G401.6 (cell line): ENCODE results near the gene SUOX.
"Not testable (repeated sequence)": the region's sequence is repeated elsewhere in the genome, so short reads cannot be mapped to it uniquely, and the experiment has no call there.

Experiments
- FAIRE-seq: peaks from 2 replicates; lab custom pipeline; 2012; peaks lifted over from hg19 to GRCh38; lab: Jason Lieb, UNC

The SUOX gene

DNA sequence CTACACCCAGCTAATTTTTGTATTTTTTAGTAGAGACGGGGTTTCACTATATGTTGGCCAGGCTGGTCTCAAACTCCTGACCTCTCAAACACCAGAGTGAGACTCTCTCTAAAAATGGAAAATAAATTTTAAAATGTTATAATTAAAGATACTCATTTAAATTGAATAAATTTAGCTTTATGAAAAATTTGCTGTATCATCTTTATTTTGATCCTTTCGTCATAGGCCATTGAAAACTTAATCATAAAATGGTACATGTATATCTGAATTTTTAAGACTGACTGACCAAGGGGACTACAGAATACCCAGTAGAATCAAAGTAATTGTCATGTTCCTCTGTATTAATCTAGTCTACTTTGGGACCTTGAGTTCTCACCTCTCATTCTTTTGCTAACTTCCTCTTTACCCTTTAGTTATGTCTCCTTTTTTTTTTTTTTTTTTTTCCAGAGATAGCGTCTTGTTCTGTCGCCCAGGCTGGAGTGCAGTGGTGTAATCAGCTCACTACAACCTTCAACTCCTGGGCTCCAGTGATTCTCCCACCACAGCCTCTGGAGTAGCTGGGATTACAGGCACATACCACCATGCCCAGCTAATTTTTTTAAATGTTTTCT lies 13.7 kb upstream of the SUOX start:
- no peak for FAIRE-seq

- FAIRE-seq = no peak
These were observed 12.2 kb upstream of the SUOX start for GRCh38 chr12:55984861-55985260.

GRCh38 chr12:55985341-55985740 lies 11.7 kb upstream of the SUOX start:
- no peak for FAIRE-seq

- FAIRE-seq = not testable (repeated sequence)
These were observed 11.1 kb upstream of the SUOX start for GRCh38 chr12:55985976-55986375.

- no peak for FAIRE-seq
These were observed 6.0 kb upstream of the SUOX start for GRCh38 chr12:55991110-55991509.

- no peak for FAIRE-seq
These were observed 3.7 kb upstream of the SUOX start for GRCh38 chr12:55993230-55993853.

- FAIRE-seq = no peak
These were observed 1.7 kb upstream of the SUOX start for GRCh38 chr12:55995366-55995765.

DNA sequence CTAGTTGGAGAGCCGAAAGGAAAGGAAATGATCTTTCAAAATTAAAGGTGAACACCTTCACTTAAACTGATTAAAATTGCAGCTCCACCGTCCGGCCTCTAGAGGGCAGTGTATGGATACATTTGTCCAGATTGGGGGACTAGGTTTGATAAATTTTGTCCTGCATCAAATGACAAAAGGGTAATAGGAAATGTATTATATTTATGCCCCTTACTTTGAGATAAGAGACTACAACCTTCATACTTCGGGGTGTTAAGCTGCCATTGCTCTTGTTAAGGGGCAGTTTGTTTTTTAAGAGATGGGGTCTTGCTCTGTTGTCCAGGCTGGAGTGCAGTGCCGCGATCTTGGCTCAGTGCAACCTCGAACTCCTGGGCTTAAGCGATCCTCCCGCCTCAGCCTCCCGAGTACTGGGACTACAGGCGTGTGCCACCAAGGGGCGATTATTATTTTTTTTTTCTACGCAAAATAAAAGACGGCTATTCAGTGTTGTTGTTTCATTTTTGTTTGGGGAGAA lies 818 bp upstream of the SUOX start:
- FAIRE-seq = peak; percentile 92

- FAIRE-seq = no peak
These were observed 421 bp downstream of the SUOX start for GRCh38 chr12:55997535-55997859.

- FAIRE-seq = not testable (repeated sequence)
These were observed 2.4 kb downstream of the SUOX start for GRCh38 chr12:55999522-55999921.

DNA sequence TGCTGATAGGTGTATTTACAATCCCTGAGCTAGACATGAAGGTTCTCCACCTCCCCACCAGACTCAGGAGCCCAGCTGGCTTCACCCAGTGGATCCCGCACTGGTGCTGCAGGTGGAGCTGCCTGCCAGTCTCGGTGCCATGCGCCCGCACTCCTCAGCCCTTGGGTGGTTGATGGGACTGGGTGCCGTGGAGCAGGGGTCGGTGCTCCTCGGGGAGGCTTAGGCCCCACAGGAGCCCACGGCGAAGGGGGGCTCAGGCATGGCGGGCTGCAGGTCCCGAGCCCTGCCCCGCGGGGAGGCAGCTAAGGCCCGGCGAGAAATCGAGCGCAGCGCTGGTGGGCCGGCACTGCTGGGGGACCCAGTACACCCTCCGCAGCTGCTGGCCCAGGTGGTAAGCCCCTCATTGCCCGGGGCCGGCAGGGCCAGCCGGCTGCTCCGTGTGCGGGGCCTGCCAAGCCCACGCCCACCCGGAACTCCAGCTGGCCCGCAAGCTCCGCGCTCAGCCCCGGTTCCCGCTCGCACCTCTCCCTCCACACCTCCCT lies 3.0 kb downstream of the SUOX start:
- not testable (repeated sequence) for FAIRE-seq

GRCh38 chr12:56001487-56002100 lies 4.5 kb downstream of the SUOX start:
- FAIRE-seq = no peak

DNA sequence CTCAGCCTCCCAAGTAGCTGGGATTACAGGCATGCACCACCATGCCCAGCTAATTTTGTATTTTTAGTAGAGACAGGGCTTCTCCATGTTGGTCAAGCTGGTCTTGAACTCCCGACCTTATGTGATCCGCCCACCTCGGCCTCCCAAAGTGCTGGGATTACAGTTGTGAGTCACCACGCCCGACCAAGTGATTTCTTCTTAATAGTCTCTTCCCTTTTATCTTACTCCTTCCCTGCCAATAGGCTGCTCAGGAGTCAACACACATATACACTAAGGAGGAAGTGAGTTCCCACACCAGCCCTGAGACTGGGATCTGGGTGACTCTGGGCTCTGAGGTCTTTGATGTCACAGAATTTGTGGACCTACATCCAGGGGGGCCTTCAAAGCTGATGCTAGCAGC lies 6.3 kb downstream of the SUOX start:
- FAIRE-seq = not testable (repeated sequence)

DNA sequence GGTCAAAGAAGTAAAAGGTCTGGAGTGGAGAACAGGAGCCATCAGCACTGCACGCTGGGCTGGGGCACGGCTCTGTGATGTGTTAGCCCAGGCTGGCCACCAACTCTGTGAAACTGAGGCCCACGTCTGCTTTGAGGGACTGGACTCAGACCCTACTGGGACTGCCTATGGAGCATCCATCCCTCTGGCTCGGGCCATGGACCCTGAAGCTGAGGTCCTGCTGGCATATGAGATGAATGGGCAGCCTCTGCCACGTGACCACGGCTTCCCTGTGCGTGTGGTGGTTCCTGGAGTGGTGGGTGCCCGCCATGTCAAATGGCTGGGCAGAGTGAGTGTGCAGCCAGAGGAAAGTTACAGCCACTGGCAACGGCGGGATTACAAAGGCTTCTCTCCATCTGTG lies 7.1 kb downstream of the SUOX start:
- FAIRE-seq = no peak

DNA sequence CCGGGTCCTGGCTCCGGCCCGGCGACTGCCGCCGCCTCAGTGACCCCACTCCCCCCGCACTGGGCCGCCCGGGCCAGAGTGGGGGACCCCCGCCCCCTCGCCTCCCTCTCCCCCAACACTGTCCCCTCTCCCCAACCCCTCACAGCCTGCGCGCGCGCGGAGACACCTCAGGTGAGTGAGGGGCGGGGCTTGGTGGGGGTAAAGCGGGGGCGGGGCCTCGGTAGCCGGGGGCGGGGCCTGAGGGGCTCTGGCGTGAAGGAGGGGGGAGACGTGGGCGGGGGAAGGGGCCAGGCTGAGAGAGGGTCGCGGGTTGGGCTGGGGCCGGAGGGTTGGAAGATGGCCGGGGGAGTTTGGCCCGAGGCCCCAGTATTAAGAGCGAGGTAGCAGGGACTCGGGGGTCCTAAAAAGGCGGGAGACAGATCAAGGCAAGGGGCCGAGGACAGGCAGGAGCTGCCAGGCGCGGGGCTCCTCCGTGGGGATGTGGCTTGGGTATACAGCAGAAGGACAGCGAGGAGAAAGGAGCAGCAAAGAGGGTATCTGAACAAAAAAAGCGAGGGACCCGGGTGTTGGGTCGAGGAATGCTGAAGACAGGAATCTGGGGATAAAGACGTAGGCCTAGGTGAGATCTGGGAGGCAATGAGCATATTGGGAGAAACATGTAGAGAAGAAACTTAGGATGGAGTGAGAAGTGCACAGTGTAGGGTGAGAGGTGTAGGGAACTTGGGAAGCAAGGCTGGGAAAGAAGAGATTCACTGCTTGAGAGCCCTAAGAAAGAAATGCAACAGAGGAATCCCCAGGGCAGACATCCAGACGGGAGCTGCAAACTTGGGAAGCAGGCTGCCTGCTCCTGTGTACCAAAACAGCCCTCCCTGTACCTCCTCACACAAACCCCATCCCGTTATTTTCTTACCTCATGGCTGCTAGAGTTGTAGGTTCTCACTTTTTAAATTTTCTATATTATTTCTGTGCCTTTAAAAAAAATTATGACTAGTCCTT lies 10.8 kb downstream of the SUOX start:
- no peak for FAIRE-seq

DNA sequence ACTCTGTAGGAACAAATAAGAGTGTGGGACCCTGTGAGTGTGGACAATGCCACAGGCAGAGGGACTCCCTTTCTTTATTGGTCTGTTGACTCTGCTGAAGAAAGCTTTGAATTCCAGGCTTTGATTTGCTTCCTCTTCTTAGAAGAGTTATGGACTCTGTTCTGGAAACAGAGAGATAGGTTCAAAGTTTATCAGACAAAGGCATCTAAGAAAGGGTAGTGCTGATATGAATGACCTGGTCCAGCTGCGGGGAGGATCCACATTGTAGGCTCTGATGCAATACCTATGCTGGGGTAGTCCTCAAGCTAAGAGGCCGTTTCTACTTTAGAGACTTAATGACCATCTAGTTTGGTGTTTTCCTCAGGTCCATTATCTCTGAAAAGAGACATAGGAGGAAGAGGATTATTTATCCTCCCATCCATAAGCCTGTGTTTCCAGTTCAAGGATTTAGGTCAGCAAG lies 13.1 kb downstream of the SUOX start:
- FAIRE-seq = no peak

- no peak for FAIRE-seq
These were observed 14.5 kb downstream of the SUOX start for GRCh38 chr12:56011509-56012090.

DNA sequence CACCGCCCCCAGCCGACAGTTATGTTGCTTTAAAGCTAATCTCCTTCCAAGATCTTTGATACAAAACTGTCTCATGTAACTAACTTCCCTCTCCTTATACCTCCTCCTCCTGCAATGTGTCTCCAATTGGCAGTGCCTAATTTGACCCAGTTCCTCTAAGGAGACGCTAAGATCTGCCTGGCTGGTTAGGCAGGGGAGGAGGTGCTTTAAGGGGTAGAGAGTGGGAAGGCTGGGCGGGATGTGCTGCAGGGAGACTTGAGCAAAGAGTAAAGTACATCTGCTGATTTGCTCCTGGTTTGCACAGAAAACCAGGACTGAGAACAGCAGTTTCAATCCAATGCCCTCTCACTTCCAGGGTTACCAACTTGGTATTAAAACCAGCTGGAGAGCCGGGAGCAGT lies 16.4 kb downstream of the SUOX start:
- no peak for FAIRE-seq

GRCh38 chr12:56014205-56014604 lies 17.1 kb downstream of the SUOX start:
- no peak for FAIRE-seq

- no peak for FAIRE-seq
These were observed 20.1 kb downstream of the SUOX start for GRCh38 chr12:56017181-56017580.

- FAIRE-seq = no peak
These were observed 21.3 kb downstream of the SUOX start for GRCh38 chr12:56018356-56018755.
